HG02763 (cell line): Measurements from ENCODE around the gene C20orf144.
"Not testable (repeated sequence)": the region's sequence is repeated elsewhere in the genome, so short reads cannot be mapped to it uniquely, and the experiment has no call there.

ENCODE experiments used
- ATAC-seq: cut with Tn5 transposase; IDR thresholded peaks from one replicate; pipeline ENCODE4 v1.9.1; 2021; ENCODE audit warnings: mild to moderate bottlenecking, moderate library complexity; ENCODE audit not compliant: unreplicated experiment

The C20orf144 gene

DNA sequence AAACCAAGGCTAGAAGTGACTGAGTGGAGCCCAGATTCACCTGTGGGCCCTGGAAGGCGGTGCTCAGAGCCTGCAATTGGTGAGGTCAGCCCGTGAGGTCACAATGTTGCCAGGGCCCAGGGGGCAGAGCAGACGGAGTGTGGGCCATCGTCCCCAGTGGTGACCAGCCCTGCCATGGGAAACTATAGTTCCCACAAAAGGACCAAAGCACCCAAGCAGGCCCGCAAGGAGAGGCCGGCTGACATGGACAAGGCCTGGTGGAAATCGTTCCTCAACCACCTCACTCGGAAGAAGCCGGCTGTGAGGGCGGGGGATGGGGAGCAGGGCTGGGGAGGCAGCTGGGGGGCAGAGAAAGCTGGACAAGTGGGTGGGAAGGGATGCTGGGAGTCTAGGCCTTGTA lies at the start of gene C20orf144:
Gene C20orf144 (plus strand): TSS at position 156 of the 400 bp plus-strand sequence. CDS start 19 bp downstream, at position 175.
- no peak for ATAC-seq

DNA sequence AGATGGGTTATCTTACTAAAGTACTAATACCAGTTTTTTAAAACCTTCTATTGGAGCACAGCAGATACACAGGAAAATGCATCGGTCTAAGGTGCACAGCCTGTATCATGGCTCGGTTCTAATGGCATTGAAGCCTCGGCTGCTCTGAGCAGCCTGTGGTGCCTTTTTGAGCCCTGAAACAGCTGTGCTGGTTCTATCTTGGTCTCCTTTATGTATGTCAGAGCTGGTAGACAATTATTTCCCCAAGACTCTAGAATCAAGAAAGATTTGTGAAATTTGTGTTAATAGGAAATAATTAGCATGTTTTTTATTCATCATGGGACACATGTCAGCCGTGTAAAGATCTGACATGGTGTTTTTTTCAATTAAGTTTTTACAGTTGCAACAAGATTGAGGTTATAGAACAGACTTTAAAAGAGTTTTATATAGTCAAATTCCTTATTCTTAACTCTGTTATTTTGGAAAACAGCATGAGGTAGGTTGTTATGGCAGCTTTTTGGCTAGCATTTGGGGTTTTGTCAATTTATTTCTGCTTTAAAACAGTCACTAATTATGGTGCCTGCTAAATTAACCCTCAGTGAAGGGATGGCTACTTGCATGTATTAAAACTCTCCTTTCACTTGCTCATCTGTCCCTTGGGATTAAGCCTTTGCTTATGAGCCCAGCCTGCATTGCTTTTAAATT lies 40.3 kb upstream of the C20orf144 start:
- ATAC-seq = no peak

DNA sequence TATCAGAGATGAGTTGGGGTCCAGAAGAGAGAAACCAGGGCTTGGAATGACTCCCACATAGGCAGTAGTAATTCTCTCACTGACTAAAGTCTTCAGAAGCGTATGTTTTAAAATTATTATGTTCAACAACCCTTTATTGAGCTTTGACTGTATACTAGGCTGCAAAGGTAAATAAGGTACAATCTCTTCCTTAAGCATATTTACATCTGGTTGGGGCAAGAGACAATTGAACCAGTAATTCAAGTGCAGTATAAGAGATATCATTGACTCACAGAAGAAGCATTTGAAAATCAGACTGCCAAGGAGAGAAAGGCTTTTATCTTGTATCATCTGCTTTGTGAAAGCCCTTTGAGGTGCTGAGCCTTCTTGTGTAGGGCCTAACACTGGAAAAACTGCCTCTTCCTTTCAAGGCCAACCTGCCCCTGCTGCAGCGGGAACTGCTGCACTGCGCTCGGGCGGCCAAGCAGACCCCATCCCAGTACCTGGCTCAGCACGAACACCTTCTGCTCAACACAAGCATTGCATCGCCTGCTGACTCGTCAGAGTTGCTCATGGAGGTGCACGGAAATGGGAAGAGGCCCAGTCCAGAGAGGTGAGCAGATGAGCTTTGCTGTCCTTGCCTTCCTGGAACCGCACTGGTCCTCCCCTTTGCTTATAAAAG lies 39.3 kb upstream of the C20orf144 start:
- no peak for ATAC-seq

DNA sequence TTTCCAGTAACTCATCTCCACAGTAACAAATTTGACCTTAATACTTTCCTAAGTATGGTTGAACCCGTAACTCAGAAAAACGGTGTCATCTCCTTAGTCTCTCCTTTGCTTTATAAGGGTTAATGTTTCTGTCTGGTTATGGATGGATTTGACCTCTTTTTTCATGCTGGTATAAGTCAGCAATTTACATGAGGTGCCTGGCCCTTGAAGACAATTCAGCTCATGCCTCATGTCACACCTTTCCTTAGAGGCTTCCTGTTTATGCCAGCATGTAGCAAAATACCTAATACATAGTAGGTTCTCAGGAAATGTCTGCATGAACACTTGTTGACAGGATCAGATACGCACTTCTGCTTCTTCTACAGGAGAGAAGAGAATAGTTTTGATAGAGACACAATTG lies 37.7 kb upstream of the C20orf144 start:
- no peak for ATAC-seq

DNA sequence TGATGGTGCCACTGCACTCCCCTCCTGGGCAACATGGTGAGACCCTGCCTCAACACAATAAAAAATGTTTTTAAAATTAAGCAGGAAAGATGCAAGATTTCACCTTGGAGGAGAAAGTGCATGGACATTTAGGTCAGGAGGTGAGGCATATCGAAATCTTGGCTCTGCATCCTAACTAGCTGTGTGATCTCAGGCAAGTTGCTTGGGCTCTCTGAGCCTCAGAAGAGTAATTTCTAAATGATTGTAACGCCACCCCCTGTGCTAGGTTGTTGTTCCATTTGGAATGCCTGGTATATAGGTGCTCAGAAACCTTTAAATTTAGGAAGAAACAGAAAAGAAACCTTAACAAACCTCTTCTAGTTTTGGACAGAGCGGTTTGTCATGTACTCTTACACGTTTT lies 35.9 kb upstream of the C20orf144 start:
- no peak for ATAC-seq

DNA sequence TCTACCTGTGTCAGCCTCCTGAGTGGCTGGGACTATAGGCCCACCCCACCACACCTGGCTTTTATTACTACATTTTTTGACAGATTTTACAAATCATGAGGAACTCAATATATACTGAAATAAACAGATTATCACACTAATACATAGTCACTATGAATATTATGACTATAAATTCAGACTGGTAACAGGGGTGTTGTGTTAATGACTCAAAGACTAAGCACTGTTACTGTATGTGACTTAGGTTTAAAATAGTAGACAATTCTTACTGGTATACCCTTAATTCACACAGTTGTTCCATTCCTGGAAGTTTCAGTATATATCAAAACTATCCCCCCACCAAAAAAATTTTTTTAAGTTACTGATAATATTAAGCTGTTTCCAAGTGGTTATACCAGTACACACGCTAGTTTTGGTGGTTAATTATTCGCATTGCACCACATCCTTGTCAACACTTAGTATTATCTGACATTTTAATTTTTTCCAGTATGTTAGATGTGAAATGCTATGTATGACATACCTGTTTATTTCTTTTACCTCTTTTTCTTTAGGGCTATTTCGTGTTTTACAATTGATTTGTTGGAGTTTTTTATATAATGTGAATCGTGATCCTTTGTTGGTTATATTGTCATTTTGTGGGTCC lies 34.4 kb upstream of the C20orf144 start:
- ATAC-seq = no peak

DNA sequence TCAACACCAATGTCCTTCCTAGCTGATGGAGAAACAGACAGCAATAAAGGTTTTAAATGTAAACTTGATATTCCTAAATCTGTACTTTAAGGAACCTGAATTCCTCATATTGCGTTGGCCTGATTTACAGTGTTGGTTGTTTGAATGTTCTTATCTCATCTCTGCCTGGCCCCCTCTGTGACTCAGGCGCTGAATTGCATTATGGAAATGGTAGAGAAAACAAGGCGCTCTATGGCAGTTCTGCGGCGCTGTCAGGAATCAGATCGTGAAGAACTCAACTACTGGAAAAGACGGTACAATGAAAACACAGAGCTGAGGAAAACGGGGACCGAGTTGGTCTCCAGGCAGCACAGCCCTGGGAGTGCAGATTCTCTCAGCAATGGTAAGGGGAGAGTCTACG lies 32.6 kb upstream of the C20orf144 start:
- no peak for ATAC-seq

DNA sequence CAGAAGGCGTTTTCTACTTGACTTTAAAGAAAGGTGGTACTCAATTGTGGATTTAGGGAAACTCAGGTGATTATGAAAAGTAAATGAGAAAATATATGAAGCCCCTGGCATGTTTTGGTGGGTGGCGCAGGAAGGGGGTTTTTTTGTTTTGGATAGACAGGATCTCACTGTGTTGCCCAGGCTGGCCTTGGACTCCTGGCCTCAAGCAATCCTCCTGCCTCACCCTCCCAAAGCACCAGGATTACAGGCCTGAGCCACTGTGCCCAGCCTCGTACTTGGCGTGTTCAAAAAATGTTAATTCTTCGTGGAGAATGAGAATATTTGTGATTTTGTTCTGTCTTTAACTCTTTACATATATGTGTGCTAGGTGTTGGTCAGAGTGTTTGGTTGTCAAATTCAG lies 32.1 kb upstream of the C20orf144 start:
- ATAC-seq = no peak

DNA sequence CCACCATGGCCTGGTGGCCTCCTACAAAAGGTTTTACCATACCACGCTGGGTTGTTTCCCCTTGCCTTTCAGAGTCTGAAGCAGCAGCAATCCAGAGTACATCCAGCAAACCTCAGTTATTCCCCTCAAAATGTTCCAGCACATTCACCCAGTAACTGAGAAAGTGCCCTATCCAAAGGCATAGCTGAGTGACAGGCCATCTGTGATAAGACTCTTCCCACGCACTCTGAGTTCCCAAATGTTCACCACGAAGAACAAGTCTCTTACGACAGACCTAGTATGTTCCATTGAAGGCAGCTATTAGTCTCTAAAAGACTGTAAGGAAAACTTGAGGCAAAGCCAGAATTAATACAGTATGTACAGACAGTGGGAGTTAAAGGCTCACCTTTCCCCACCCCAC lies 31.6 kb upstream of the C20orf144 start:
- ATAC-seq = no peak

DNA sequence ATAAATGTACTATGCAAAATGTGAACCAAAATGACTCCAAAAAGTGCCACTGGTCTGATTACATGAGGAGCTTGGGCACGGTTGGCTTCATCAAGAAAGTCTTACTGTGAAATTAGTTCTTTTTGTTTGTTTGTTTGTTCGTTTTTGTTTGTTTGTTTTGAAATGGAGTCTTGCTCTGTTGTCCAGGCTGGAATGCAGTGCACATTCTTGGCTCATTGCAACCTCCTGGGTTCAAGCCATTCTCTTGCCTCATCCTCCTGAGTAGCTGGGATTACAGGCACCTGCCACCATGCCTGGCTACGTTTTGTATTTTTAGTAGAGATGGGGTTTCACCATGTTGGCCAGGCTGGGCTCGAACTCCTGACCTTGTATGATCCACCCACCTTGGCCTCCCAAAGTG lies 30.2 kb upstream of the C20orf144 start:
- ATAC-seq = not testable (repeated sequence)

DNA sequence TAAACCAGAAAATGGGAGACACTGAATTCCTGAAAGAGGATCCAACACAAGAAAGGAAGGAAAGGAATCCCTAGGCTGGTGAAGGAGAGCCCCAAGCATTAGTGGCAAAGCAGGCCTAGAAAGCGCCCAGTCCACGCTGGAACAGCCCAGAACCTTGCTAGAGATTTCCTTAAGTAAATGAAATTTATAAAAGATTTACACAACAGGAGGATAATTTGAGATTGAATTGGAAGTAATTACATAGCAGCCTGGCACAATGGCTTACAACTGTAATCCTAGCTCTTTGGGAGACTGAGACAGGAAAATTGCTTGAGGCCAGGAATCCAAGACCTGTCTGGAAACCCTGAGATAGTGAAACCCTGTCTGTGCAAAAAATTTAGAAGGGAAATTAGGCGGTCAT lies 26.8 kb upstream of the C20orf144 start:
- no peak for ATAC-seq

DNA sequence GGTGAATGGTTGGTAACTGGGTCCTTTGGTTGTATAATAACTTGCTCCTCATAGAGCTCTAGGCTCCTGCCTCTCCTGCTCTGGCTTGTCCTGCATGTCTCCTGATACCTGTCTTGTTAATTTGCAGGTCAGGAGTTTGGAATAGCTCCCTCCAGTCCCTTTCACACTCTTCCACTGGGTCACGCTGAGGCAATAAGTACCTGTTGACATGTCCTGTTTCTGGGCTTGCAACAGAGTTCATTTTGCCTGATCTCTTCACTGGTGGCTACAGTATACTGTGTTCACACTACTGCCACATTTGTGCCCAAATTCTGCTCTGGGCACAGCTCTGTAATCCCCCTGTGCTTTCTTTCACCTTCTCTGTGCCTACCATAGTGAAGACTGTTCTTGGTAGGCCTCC lies 25.4 kb upstream of the C20orf144 start:
- ATAC-seq = no peak

DNA sequence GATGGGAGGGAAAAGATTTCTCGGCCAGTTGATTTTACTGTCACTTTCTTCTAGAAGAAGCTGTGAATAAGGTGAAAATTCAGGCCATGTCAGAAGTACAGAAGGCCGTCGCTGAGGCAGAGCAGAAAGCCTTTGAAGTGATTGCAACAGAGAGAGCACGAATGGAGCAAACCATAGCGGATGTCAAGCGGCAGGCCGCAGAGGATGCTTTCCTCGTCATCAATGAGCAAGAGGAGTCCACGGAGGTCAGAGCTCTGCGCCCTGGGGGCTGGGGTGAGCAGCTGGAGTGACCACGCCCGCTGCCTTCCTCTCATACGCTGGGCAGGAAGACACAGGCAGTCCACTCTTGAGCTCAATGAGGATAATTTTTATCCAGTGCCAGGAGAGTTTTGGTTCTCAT lies 21.8 kb upstream of the C20orf144 start:
- ATAC-seq = no peak

DNA sequence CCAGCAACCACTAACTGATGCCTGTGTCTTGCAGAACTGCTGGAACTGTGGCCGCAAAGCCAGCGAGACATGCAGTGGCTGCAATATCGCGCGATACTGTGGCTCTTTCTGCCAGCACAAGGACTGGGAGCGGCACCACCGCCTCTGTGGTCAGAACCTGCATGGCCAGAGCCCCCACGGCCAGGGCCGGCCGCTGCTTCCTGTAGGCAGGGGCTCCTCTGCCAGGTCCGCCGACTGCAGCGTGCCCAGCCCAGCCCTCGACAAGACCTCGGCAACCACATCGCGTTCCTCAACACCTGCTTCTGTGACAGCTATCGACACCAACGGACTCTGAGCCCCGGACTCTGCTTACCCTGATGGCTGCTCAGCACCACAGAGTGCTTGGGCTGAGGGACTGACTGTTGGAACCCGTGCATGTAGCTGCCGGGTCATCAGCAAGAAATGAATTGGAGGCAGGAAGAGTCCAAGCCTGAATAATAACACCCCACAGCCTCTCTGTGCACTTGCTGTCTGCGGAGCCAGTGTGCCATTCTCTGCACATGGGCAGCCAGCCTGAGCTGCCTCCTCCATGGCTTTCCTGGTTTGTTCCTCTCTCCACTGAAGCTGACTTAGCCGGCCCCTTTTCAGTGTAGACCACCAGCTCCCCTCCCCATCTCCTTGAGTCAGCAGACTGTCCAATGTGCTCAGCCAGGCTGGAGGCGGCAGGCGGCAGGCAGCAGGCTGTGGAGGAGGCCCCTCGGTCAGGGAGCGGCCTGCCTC lies 17.6 kb upstream of the C20orf144 start:
- no peak for ATAC-seq

DNA sequence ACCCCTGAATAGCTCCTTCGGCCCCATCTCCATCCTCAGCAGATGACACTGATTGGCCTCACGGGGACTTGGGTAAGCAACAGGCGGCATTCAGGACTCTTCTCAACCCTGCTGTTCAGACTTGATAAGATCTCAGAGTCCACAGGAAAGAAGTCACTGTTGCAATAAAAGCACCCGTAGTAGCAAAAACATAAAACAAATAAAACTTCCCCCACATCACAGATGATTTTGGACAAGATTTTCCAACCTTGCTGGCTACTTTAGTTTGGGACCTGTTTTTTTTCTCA lies 17.1 kb upstream of the C20orf144 start:
- no peak for ATAC-seq

DNA sequence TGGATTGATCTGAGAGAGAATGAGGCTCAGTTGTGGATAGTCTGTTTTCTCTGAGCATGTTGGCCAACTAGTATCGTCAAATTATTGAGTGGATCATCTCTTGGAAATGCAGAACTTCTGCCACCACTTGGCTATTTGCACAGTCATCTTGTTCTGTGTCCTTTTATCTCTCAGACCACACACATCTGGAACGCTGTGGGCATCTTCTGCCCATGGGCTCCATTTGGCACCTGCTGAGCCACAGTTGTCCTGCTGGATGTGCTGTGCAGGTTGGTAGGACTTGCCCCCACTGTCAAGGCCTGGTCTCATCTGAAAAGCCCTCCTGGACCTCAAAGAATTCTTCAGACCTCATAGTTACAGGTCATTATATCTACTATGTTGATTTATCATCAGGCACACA lies 16.7 kb upstream of the C20orf144 start:
- no peak for ATAC-seq

DNA sequence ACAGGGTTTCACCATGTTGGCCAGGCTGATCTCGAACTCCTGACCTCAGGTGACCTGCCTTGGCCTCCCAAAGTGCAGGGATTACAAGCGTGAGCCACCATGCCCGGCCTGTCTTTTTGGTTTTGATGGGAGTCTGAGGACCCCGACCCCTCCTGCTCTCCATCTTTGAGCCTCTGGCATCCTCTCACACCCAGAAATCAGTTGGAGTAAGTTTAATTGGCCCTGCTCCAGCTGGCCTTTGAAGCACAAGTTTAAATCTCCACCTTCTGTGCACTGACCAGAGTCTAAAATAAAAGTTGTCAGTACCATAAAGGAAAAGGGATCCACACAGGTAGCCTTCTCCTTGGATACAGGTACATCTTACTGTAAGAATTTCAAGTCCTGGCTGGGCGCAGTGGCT lies 15.9 kb upstream of the C20orf144 start:
- no peak for ATAC-seq

DNA sequence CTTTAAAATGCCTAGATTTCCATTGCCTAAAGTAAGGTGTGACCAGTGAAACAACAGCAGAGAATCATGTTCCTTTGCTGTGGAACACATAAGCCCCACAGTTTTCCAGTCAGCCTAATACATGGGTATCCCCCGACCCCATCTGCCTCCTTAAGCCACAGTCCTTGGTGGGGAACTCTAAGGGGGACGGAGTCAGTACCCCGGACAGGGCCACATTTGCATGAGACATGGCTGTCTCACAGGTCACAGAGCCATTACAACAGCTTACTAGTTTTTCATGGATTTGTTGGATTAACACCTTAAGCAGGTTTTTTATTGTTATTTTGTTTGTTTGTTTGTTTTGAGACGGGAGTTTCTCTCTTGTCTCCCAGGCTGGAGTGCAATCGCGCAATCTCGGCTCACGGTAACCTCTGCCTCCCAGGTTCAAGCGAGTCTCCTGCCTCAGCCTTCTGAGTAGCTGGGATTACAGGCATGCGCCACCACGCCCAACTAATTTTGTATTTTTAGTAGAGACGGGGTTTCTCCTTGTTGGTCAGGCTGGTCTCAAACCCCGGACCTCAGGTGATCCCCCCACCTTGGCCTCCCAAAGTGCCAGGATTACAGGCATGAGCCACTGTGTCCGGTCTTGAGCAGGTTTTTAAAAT lies 15.0 kb upstream of the C20orf144 start:
- not testable (repeated sequence) for ATAC-seq

DNA sequence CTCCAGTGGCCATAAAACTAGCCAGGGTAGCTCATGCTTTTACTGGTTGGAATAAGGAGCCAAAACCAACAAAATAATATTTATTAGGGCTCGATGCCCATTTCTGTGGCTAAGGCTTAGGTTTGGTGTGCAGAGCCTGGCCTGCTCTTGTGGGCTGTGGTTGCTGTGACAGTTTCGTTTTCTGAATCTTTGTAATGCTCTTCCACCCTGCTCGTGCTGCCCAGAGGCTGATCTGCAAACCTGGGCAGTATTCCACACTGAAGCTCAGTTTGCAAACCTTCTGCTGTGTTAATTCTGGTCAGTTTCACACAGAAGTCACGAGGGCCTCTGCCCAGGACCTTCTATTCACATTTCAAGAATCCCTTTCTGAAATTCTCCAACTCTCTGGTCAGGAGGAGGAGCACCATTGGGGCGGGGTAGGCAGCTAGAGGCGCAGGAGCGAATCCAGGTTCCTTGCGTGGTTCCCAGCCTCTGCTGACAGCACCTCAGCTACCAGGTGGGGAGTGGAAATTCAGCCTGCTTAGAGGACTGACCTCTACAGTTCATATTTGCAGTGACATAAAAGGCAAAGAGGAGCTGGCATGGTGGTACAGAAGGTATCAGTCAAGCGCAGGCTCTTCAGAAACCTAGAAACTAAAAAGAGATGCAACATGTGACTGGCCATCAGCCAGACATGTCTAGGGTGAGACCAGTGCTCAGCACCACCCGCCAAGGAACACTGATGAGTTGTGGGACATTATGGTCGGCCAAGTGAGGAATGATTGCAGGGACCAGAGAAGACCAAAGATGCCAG lies 14.3 kb upstream of the C20orf144 start:
- ATAC-seq = peak; percentile 55

DNA sequence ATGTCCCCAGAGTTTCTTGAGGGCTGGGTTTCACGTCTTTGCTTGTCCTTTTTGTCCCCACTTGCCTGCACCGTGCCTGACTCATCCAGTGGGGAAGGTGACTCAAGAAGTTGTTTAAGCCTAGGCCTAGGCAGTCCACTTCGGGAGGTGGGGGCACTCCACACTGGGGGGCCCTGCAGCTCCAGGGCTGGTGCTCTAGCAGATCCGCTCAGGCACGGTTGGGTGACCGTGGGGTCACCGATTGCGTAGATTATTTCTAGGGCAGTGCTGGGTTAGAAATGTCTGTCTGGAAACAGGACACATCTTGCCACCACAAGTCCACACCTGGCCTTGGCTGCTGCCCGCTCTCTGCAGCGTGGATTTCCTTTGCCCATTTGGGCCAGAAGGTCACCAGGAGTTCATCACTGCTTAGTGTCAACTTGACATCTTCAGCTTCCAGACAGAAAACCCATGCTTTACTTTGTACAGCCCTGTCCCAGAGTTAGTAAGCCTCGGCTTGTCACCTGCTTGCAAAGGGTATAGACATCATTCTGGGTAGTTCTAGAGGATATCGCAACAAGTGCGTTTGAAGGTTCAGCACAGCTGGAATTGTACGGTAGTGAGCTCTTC lies 13.6 kb upstream of the C20orf144 start:
- no peak for ATAC-seq
